SU-DHL-6 (cell line): ENCODE data around the gene MED20.
A peak's percentile ranks its signal among the peaks of the same experiment; 100 is the strongest.

Experiments
- H2AFZ ChIP-seq: fragments of 200-600 bp; sonication (generic); 2 replicates; pipeline ENCODE4 v1.6.1; 2014; ENCODE audit warnings: low read depth, mild to moderate bottlenecking, moderate library complexity, mixed read lengths, antibody characterized with exemption, low read length; ENCODE audit not compliant: severe bottlenecking
- H3F3A ChIP-seq: fragments of 200-600 bp; shearing (Covaris generic); 2 replicates; pipeline ENCODE4 v1.6.0; 2016; ENCODE audit warnings: antibody characterized with exemption, mild to moderate bottlenecking; ENCODE audit not compliant: insufficient read depth
- H3K27ac ChIP-seq: fragments of 200-600 bp; sonication (generic); 2 replicates; pipeline ENCODE4 v1.5.1; 2016; ENCODE audit warnings: low read depth, mild to moderate bottlenecking, low read length, moderate library complexity, mixed read lengths
- H3K27me3 ChIP-seq: fragments of 200-600 bp; sonication (generic), shearing (Covaris generic); 2 replicates; pipeline ENCODE4 v1.6.0; 2014; ENCODE audit warnings: mild to moderate bottlenecking, low read length
- H3K36me3 ChIP-seq: fragments of 200-600 bp; sonication (generic); 2 replicates; pipeline ENCODE4 v1.6.1; 2014; ENCODE audit warnings: mild to moderate bottlenecking, low read length, mixed read lengths
- H3K4me2 ChIP-seq: fragments of 300-600, 200-600 bp; shearing (Covaris generic), sonication (generic); 2 replicates; pipeline ENCODE4 v1.6.0; 2014; ENCODE audit warnings: low read length, low read depth, mild to moderate bottlenecking; ENCODE audit not compliant: poor library complexity, severe bottlenecking
- H3K4me3 ChIP-seq: fragments of 200-600 bp; sonication (generic); 2 replicates; pipeline ENCODE4 v1.5.1; 2014; ENCODE audit warnings: antibody characterized with exemption, low read length, mild to moderate bottlenecking, mixed read lengths; ENCODE audit not compliant: insufficient read depth, poor library complexity, severe bottlenecking
- H3K79me2 ChIP-seq: fragments of 200-600 bp; sonication (generic); 2 replicates; pipeline ENCODE4 v1.6.1; 2014; ENCODE audit warnings: mild to moderate bottlenecking, low read length, moderate library complexity; ENCODE audit not compliant: insufficient read depth
- H3K9ac ChIP-seq: fragments of 200-600 bp; sonication (generic); 2 replicates; pipeline ENCODE4 v1.7.0; 2014; ENCODE audit warnings: mild to moderate bottlenecking, low read length
- H3K9me2 ChIP-seq: fragments of 200-600 bp; sonication (generic); replicated peaks from 2 replicates; pipeline ENCODE4 v1.6.1; 2014; ENCODE audit warnings: low read length; ENCODE audit not compliant: insufficient read depth
- H3K9me3 ChIP-seq: fragments of 200-600 bp; sonication (generic); 2 replicates; pipeline ENCODE4 v1.6.1; 2014; ENCODE audit warnings: low read length, mixed read lengths; ENCODE audit not compliant: insufficient read depth
- H4K20me1 ChIP-seq: fragments of 200-600 bp; sonication (generic); 2 replicates; pipeline ENCODE4 v1.6.1; 2014; ENCODE audit warnings: low read depth, mild to moderate bottlenecking, antibody characterized with exemption, low read length, moderate library complexity, mixed read lengths
- CTCF ChIP-seq: fragments of 200-600 bp; sonication (generic); IDR thresholded peaks from one replicate; pipeline ENCODE4 v1.5.1; 2017; ENCODE audit warnings: antibody characterized with exemption, mild to moderate bottlenecking, low read length, moderate library complexity; ENCODE audit not compliant: insufficient read depth, poor library complexity, severe bottlenecking
- EZH2phosphoT487 ChIP-seq: fragments of 200-600 bp; sonication (generic), shearing (Covaris generic); conservative IDR thresholded peaks from 2 replicates; pipeline ENCODE4 v1.6.1; 2018; ENCODE audit warnings: mild to moderate bottlenecking, antibody characterized with exemption, low read length, moderate library complexity, mixed read lengths

Gene MED20

GRCh38 chr6:41935685-41936072 is 14.7 kb upstream of the MED20 start:
- no peaks in the 10 kb centered on the region for H3K27me3 ChIP-seq
- no peak overlapping the region for H3K4me3 ChIP-seq
- peaks cover 41% of the 10 kb centered on the region for H3K79me2 ChIP-seq
- H3K9me3 ChIP-seq: no peaks in the 10 kb centered on the region
- peaks cover 77% of the 10 kb centered on the region for H3F3A ChIP-seq
- TF ChIP-seq EZH2phosphoT487 (no peak), CTCF (no peak)
- H3K9ac ChIP-seq: no peak overlapping the region; the same call in 1 of the 2 replicates
- H4K20me1 ChIP-seq: no peaks in the 10 kb centered on the region; the same call in 1 of the 2 replicates
- H3K9me2 ChIP-seq: no peaks in the 10 kb centered on the region
- no peak overlapping the region for H2AFZ ChIP-seq
- H3K4me2 ChIP-seq: no peak overlapping the region
- H3K27ac ChIP-seq: peak overlapping the region; percentile 83
- peaks cover 28% of the 10 kb centered on the region for H3K36me3 ChIP-seq

- Histone ChIP-seq H2AFZ (no peak overlapping the region), H4K20me1 (no peaks in the 10 kb centered on the region; the same call in 1 of the 2 replicates), H3K9ac (no peak overlapping the region; the same call in 1 of the 2 replicates), H3K27me3 (no peaks in the 10 kb centered on the region), H3K9me3 (no peaks in the 10 kb centered on the region), H3K36me3 (peaks cover 28% of the 10 kb centered on the region), H3K4me2 (no peak overlapping the region), H3K4me3 (no peak overlapping the region), H3K9me2 (no peaks in the 10 kb centered on the region), H3K79me2 (peaks cover 39% of the 10 kb centered on the region), H3K27ac (peak overlapping the region; percentile 83), H3F3A (peaks cover 76% of the 10 kb centered on the region)
- TF ChIP-seq CTCF (no peak), EZH2phosphoT487 (no peak)
Observed at GRCh38 chr6:41935193-41935574, 14.2 kb upstream of the MED20 start.

- H3K36me3 ChIP-seq: peaks cover 28% of the 10 kb centered on the region
- no peak overlapping the region for H3K4me3 ChIP-seq
Observed at GRCh38 chr6:41934278-41935192, 13.6 kb upstream of the MED20 start.

More at GRCh38 chr6:41934278-41935192, 13.6 kb upstream of the MED20 start:
- H3F3A ChIP-seq: peaks cover 71% of the 10 kb centered on the region
- no peak overlapping the region; the same call in 1 of the 2 replicates for H3K9ac ChIP-seq
- no peaks in the 10 kb centered on the region for H3K9me2 ChIP-seq
- no peak overlapping the region for H2AFZ ChIP-seq
- H3K9me3 ChIP-seq: no peaks in the 10 kb centered on the region
- H3K4me2 ChIP-seq: peak overlapping the region; percentile 9
- no peak for TF ChIP-seq EZH2phosphoT487
- no peak for TF ChIP-seq CTCF
- H3K27ac ChIP-seq: peak overlapping the region; percentile 83
- H3K27me3 ChIP-seq: no peaks in the 10 kb centered on the region
- H4K20me1 ChIP-seq: no peaks in the 10 kb centered on the region
- peaks cover 32% of the 10 kb centered on the region for H3K79me2 ChIP-seq
